ENCODE data around the gene KIFAP3. TPM values are rescaled to one million over a fixed set of nuclear protein-coding genes. Genes with fewer than 3 reads are reported as not detected.

Gene KIFAP3
- total RNA-seq, 4 donors from 2014 or later, result 32.7 to 41.0 (median 33.7) TPM

DNA sequence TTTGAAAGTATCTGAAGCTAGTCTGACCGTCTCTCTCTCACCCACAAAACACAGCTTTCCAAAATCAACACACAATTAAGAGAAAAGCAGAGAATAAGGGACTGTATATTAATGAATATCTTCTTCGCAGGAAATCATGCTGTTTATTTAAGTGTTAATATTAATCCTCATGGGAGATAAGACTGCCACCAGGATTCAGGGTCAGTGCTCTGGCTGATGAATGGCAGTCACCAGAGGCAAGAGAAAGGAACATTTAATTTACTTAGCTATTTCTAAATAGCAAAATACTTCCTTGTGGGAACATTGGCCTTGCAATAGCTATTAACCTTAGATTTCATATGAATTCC is 183.0 kb downstream of the KIFAP3 start:
- H3K4me3 ChIP-seq (replicated peaks in 1 of 3), result no peak overlapping the region
- intact Hi-C loops (cut with DNase I), result no loop called here
- WGBS, 2 donors, result 18 to 21% methylated on average over 2 of the region's 2 CpGs

DNA sequence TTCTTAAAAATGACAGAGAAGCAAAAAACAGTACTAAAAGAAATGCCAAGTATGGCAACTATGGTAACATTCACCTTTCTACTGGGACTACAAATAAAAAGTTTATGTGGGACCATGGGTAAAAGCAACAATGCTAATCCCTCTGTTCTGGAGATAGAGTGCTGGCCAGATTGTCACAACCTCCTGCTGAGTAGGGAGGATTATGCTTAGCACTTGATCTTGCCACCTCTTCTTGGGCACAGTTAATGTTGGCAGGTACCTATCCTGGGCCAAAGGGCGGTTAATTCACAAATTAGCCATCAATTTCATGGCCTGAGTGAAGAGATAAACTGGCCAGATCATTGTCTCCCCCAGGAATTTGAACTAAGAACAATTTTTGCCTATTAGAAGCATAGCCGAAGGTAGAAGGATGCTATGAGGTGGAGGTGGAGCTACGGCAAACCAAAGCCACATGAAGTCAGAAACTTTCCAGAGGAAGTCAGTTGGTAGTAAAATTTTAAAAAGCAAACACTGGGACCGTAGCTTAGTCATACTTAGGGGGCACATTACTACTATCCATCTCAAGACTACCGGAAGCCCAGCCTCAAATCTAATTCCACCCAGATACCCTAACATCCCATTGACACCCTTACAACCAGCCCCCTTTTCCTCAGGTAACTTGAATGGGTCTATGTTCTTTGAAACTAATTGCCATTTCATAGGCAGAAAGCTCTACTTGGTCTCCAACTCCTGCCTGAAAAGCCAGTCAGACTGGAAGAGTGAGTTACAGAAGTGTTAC is 183.5 kb downstream of the KIFAP3 start:
- H3K27ac ChIP-seq, result peak overlapping the region; percentile 68 to 99 (median 96)
- WGBS, 2 donors, result 51% methylated on average over 5 of the region's 5 CpGs
- no peak for TF ChIP-seq POLR2A (IDR thresholded peaks at IDR 0.05)
- TF ChIP-seq, protein P1, sequence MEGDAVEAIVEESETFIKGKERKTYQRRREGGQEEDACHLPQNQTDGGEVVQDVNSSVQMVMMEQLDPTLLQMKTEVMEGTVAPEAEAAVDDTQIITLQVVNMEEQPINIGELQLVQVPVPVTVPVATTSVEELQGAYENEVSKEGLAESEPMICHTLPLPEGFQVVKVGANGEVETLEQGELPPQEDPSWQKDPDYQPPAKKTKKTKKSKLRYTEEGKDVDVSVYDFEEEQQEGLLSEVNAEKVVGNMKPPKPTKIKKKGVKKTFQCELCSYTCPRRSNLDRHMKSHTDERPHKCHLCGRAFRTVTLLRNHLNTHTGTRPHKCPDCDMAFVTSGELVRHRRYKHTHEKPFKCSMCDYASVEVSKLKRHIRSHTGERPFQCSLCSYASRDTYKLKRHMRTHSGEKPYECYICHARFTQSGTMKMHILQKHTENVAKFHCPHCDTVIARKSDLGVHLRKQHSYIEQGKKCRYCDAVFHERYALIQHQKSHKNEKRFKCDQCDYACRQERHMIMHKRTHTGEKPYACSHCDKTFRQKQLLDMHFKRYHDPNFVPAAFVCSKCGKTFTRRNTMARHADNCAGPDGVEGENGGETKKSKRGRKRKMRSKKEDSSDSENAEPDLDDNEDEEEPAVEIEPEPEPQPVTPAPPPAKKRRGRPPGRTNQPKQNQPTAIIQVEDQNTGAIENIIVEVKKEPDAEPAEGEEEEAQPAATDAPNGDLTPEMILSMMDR (IDR thresholded peaks at IDR 0.05), result no peak
- no peaks in the 10 kb centered on the region for H3K27me3 ChIP-seq
- H3K4me3 ChIP-seq (replicated peaks in 1 of 3), result no peak overlapping the region
- H3K9me3 ChIP-seq, result no peaks in the 10 kb centered on the region
- peaks cover 0 to 13% of the 10 kb centered on the region in 2 donors for H3K36me3 ChIP-seq
- H3K4me1 ChIP-seq, result peaks cover 23 to 36% of the 10 kb centered on the region in 2 donors
- peak; percentile 48 for DNase-seq
- intact Hi-C loops (cut with DNase I), result no loop called here

More for the DNA sequence above, 183.0 kb downstream of the KIFAP3 start:
- peaks cover 0 to 13% of the 10 kb centered on the region in 2 donors for H3K36me3 ChIP-seq
- H3K9me3 ChIP-seq, result no peaks in the 10 kb centered on the region
- peaks cover 23 to 36% of the 10 kb centered on the region in 2 donors for H3K4me1 ChIP-seq
- no peaks in the 10 kb centered on the region for H3K27me3 ChIP-seq
- H3K27ac ChIP-seq, result peak overlapping the region; percentile 10 to 99 (median 96)
- no peak for TF ChIP-seq POLR2A (IDR thresholded peaks at IDR 0.05)
- TF ChIP-seq, protein P1 (IDR thresholded peaks at IDR 0.05), result no peak
- DNase-seq, result no peak

DNA sequence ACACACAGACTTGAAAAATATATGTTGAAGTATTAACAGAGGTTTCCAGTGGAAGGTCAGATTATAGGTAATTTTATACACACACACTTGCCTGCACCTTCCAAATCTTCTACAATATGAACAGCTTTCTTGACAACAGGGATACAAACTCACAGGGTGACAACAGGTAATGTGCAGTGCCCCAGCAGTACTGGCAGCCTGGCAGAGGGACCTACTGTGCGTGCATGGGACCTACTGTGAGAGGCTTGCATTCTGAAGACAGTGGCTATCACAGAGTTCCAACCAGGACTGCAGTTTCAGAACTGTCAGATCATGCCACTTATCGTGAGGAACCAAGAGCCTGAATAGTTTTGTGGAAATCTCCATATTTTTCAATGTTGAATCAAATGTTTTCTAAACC is 184.6 kb downstream of the KIFAP3 start:
- Histone ChIP-seq H3K27ac (peak overlapping the region in 1 of 3 donors; percentile 16), H3K36me3 (peaks cover 0 to 13% of the 10 kb centered on the region in 2 donors), H3K4me3 (replicated peaks in 1 of 3) (no peak overlapping the region), H3K4me1 (peaks cover 23 to 36% of the 10 kb centered on the region in 2 donors), H3K9me3 (no peaks in the 10 kb centered on the region), H3K27me3 (no peaks in the 10 kb centered on the region)
- no peak for DNase-seq
- WGBS, 2 donors, result 97 to 100% methylated on average over 2 of the region's 2 CpGs
- no peak for TF ChIP-seq POLR2A (IDR thresholded peaks at IDR 0.05)
- TF ChIP-seq, protein P1 (IDR thresholded peaks at IDR 0.05), result no peak
- intact Hi-C loops (cut with DNase I), result no loop called here

DNA sequence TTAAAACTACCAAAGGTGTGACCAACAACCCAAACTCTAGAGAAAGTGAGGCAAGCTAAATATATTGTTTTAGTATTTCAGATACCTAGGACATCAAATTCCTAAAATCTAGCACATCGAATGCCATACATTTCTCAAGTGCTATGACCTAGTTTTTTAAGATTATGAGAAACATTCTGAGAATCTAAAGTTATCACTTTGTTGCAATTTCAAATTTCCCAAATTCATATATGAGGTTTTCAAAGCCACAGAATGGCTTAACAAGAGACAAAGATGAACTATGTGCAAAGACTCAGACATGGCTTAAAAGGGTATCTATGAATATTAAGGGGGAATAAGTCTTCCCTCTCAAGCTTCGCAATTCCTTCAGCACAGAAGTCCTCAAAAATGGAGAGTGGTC is 187.6 kb downstream of the KIFAP3 start:
- no peaks in the 10 kb centered on the region for H3K9me3 ChIP-seq
- TF ChIP-seq, protein P1 (IDR thresholded peaks at IDR 0.05), result no peak
- no peak for TF ChIP-seq POLR2A (IDR thresholded peaks at IDR 0.05)
- no peaks in the 10 kb centered on the region for H3K27me3 ChIP-seq
- H3K4me1 ChIP-seq, result peaks cover 15 to 24% of the 10 kb centered on the region in 2 donors
- intact Hi-C loops (cut with DNase I), result no loop called here
- no peak overlapping the region for H3K27ac ChIP-seq
- H3K4me3 ChIP-seq (replicated peaks in 1 of 3), result no peak overlapping the region
- DNase-seq, result no peak
- WGBS, 2 donors, result 96 to 97% methylated on average over 2 of the region's 2 CpGs
- H3K36me3 ChIP-seq, result peaks cover 0 to 13% of the 10 kb centered on the region in 2 donors

DNA sequence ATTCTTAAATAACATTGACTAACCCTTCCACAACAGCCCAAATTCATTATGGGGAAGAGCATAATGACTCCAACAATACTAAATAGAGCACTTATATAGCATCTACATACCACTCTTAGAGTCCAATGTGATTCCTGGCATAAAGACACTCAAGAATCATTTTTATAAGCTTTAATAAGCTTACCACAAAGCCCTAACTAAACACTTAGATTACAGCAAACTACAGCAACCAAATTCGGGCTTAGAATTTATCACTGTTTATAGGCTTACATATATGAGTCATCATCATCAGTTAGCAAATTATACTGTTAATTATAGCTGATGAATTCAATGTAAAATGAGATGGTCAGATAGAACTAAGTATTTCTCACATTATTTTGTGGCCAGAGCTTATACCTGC is 188.1 kb downstream of the KIFAP3 start:
- Histone ChIP-seq H3K4me1 (peaks cover 10 to 19% of the 10 kb centered on the region in 2 donors), H3K9me3 (no peaks in the 10 kb centered on the region), H3K4me3 (replicated peaks in 1 of 3) (no peak overlapping the region), H3K27me3 (no peaks in the 10 kb centered on the region), H3K36me3 (peaks cover 0 to 13% of the 10 kb centered on the region in 2 donors), H3K27ac (no peak overlapping the region)
- DNase-seq, result no peak
- no peak for TF ChIP-seq POLR2A (IDR thresholded peaks at IDR 0.05)
- TF ChIP-seq, protein P1 (IDR thresholded peaks at IDR 0.05), result no peak
- 96 to 97% methylated on average over 1 of the region's 1 CpG for WGBS, 2 donors
- intact Hi-C loops (cut with DNase I), result no loop called here

Measured in thyroid gland (tissue), 4 donors.